HG03045 (cell line): ENCODE results near the gene NELL1.
"Not testable (repeated sequence)": the region's sequence is repeated elsewhere in the genome, so short reads cannot be mapped to it uniquely, and the experiment has no call there.

Experiments used
- ATAC-seq: cut with Tn5 transposase; IDR thresholded peaks from one replicate; pipeline ENCODE4 v1.9.1; 2021; ENCODE audit warnings: mild to moderate bottlenecking, moderate library complexity; ENCODE audit not compliant: unreplicated experiment

The NELL1 gene

GRCh38 chr11:21104641-21105040 is 435.3 kb downstream of the NELL1 start:
- ATAC-seq: no peak

- ATAC-seq: no peak
Measured at GRCh38 chr11:21105196-21105917, 436.0 kb downstream of the NELL1 start.

GRCh38 chr11:21109341-21109740 is 440.0 kb downstream of the NELL1 start:
- ATAC-seq: no peak

GRCh38 chr11:21110415-21110814 is 441.0 kb downstream of the NELL1 start:
- ATAC-seq: no peak

GRCh38 chr11:21113876-21114275 is 444.5 kb downstream of the NELL1 start:
- ATAC-seq: no peak

GRCh38 chr11:21116009-21116408 is 446.6 kb downstream of the NELL1 start:
- no peak for ATAC-seq

- no peak for ATAC-seq
Measured at GRCh38 chr11:21119411-21119810, 450.0 kb downstream of the NELL1 start.

- no peak for ATAC-seq
Measured at GRCh38 chr11:21121991-21122390, 452.6 kb downstream of the NELL1 start.

- no peak for ATAC-seq
Measured at GRCh38 chr11:21122523-21122922, 453.1 kb downstream of the NELL1 start.

- ATAC-seq: no peak
Measured at GRCh38 chr11:21132146-21132720, 462.8 kb downstream of the NELL1 start.

GRCh38 chr11:21133244-21133643 is 463.9 kb downstream of the NELL1 start:
- no peak for ATAC-seq

GRCh38 chr11:21133722-21134121 is 464.3 kb downstream of the NELL1 start:
- no peak for ATAC-seq

GRCh38 chr11:21137803-21138202 is 468.4 kb downstream of the NELL1 start:
- ATAC-seq: no peak

- ATAC-seq: not testable (repeated sequence)
Measured at GRCh38 chr11:21141557-21141956, 472.2 kb downstream of the NELL1 start.

- ATAC-seq: no peak
Measured at GRCh38 chr11:21142007-21142406, 472.6 kb downstream of the NELL1 start.

- ATAC-seq: no peak
Measured at GRCh38 chr11:21144531-21144930, 475.1 kb downstream of the NELL1 start.

GRCh38 chr11:21148376-21148775 is 479.0 kb downstream of the NELL1 start:
- no peak for ATAC-seq

- no peak for ATAC-seq
Measured at GRCh38 chr11:21160140-21160539, 490.8 kb downstream of the NELL1 start.

- ATAC-seq: no peak
Measured at GRCh38 chr11:21169639-21170038, 500.3 kb downstream of the NELL1 start.

GRCh38 chr11:21173476-21173875 is 504.1 kb downstream of the NELL1 start:
- no peak for ATAC-seq

- no peak for ATAC-seq
Measured at GRCh38 chr11:21174781-21175180, 505.4 kb downstream of the NELL1 start.

- no peak for ATAC-seq
Measured at GRCh38 chr11:21177379-21177778, 508.0 kb downstream of the NELL1 start.

GRCh38 chr11:21179770-21180169 is 510.4 kb downstream of the NELL1 start:
- ATAC-seq: no peak
